ENCODE data around the gene HMGN4. TPM values are rescaled to one million over a fixed set of nuclear protein-coding genes. Genes with fewer than 3 reads are reported as not detected.
A peak's percentile ranks its signal among the peaks of the same experiment; 100 is the strongest.

The HMGN4 gene
- total and polyA plus RNA-seq, 2 of the 8 experiments (the other 6 are each of a cell fraction or from before 2014, with no cell fraction given), result 23.4 to 66.4 TPM

DNA sequence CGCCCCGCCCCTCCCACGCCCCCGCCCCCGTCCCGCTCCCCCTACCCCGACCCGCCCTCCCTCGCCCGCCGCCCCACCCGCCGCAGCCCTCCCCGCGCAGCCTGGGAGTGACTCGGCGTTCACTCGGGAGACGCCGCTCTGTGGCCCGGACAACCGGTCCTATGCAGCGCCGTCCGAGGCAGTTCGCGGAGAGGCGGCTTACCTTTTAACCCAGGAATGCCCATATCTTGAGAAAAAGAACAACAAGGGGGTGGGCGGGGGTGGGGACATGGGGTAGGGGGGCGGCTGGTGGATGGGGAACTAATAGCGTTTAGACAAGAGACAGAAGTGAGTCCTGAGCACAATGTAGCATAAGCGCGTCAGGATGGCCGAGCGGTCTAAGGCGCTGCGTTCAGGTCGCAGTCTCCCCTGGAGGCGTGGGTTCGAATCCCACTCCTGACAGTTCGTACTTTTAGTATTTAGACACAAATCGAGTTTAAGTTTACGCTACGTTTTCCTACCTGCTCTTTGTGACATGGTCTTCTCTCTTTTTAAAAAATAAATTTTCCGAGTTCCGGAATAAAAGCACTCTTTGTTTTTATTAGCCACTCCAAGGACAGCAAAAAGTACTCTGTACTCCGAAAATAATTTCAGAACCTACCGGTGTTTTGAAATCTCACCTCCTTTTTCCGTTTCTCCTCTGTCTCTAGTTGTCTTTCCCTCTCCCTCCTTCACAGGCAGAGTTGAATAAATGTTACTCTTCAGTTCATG, 17.1 kb upstream of the HMGN4 start (continued):
- TF ChIP-seq, protein P1, sequence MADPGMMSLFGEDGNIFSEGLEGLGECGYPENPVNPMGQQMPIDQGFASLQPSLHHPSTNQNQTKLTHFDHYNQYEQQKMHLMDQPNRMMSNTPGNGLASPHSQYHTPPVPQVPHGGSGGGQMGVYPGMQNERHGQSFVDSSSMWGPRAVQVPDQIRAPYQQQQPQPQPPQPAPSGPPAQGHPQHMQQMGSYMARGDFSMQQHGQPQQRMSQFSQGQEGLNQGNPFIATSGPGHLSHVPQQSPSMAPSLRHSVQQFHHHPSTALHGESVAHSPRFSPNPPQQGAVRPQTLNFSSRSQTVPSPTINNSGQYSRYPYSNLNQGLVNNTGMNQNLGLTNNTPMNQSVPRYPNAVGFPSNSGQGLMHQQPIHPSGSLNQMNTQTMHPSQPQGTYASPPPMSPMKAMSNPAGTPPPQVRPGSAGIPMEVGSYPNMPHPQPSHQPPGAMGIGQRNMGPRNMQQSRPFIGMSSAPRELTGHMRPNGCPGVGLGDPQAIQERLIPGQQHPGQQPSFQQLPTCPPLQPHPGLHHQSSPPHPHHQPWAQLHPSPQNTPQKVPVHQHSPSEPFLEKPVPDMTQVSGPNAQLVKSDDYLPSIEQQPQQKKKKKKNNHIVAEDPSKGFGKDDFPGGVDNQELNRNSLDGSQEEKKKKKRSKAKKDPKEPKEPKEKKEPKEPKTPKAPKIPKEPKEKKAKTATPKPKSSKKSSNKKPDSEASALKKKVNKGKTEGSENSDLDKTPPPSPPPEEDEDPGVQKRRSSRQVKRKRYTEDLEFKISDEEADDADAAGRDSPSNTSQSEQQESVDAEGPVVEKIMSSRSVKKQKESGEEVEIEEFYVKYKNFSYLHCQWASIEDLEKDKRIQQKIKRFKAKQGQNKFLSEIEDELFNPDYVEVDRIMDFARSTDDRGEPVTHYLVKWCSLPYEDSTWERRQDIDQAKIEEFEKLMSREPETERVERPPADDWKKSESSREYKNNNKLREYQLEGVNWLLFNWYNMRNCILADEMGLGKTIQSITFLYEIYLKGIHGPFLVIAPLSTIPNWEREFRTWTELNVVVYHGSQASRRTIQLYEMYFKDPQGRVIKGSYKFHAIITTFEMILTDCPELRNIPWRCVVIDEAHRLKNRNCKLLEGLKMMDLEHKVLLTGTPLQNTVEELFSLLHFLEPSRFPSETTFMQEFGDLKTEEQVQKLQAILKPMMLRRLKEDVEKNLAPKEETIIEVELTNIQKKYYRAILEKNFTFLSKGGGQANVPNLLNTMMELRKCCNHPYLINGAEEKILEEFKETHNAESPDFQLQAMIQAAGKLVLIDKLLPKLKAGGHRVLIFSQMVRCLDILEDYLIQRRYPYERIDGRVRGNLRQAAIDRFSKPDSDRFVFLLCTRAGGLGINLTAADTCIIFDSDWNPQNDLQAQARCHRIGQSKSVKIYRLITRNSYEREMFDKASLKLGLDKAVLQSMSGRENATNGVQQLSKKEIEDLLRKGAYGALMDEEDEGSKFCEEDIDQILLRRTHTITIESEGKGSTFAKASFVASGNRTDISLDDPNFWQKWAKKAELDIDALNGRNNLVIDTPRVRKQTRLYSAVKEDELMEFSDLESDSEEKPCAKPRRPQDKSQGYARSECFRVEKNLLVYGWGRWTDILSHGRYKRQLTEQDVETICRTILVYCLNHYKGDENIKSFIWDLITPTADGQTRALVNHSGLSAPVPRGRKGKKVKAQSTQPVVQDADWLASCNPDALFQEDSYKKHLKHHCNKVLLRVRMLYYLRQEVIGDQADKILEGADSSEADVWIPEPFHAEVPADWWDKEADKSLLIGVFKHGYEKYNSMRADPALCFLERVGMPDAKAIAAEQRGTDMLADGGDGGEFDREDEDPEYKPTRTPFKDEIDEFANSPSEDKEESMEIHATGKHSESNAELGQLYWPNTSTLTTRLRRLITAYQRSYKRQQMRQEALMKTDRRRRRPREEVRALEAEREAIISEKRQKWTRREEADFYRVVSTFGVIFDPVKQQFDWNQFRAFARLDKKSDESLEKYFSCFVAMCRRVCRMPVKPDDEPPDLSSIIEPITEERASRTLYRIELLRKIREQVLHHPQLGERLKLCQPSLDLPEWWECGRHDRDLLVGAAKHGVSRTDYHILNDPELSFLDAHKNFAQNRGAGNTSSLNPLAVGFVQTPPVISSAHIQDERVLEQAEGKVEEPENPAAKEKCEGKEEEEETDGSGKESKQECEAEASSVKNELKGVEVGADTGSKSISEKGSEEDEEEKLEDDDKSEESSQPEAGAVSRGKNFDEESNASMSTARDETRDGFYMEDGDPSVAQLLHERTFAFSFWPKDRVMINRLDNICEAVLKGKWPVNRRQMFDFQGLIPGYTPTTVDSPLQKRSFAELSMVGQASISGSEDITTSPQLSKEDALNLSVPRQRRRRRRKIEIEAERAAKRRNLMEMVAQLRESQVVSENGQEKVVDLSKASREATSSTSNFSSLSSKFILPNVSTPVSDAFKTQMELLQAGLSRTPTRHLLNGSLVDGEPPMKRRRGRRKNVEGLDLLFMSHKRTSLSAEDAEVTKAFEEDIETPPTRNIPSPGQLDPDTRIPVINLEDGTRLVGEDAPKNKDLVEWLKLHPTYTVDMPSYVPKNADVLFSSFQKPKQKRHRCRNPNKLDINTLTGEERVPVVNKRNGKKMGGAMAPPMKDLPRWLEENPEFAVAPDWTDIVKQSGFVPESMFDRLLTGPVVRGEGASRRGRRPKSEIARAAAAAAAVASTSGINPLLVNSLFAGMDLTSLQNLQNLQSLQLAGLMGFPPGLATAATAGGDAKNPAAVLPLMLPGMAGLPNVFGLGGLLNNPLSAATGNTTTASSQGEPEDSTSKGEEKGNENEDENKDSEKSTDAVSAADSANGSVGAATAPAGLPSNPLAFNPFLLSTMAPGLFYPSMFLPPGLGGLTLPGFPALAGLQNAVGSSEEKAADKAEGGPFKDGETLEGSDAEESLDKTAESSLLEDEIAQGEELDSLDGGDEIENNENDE (IDR thresholded peaks at IDR 0.05; ENCODE audit: insufficient replicate concordance, low read length), result no peak
- TF ChIP-seq CEBPB (IDR thresholded peaks at IDR 0.05; ENCODE audit: low read depth, low read length), result peak; percentile 60; the same call in 1 of the 2 replicates
- TF ChIP-seq TAF1 (IDR thresholded peaks at IDR 0.05; ENCODE audit: low read depth, low read length), result 0 out of 2 replicates have a peak, but pooled peaks have one; percentile 21
- TF ChIP-seq MAFK (IDR thresholded peaks at IDR 0.05; ENCODE audit: low read depth, low read length), result peak; percentile 85; the same call in 1 of the 2 replicates
- no peak for TF ChIP-seq ASH2L (IDR thresholded peaks at IDR 0.05; ENCODE audit: low read length)
- TF ChIP-seq RBBP5 (IDR thresholded peaks at IDR 0.05; ENCODE audit: borderline replicate concordance, low read depth, low read length), result peak; percentile 71; the same call in 1 of the 2 replicates
- peak; percentile 34 for TF ChIP-seq CREB1 (IDR thresholded peaks at IDR 0.05)
- no peak for TF ChIP-seq BRCA1 (IDR thresholded peaks at IDR 0.05; ENCODE audit: low read depth, low read length)
- TF ChIP-seq HDAC2 (IDR thresholded peaks at IDR 0.05; ENCODE audit: borderline replicate concordance in 1 of 2, low read depth in 2 of 2, low read length in 2 of 2), result no peak
- peak; percentile 66 for TF ChIP-seq BACH1 (IDR thresholded peaks at IDR 0.05; ENCODE audit: low read length)
- TF ChIP-seq FOSL1 (IDR thresholded peaks at IDR 0.05; ENCODE audit: insufficient read depth, low read depth, low read length), result no peak
